Adrenal gland (tissue), 12 donors: ENCODE results near the gene SPNS2. TPM values are rescaled to one million over a fixed set of nuclear protein-coding genes. Genes with fewer than 3 reads are reported as not detected.

Experiments
- DNase-seq, 7 donors: peaks; one replicate each; pipeline ENCODE4 v3.0.0-alpha.2; 2019 to 2020
- H3K27ac ChIP-seq, 5 donors: fragments of 200-600 bp; sonication (generic) in 4 of 5; 1 replicate in 3 of 5; 2 replicates in 2 of 5; pipeline versions ENCODE4 v1.5.1 to v1.8.0; 2016 to 2020; ENCODE audit warnings: mild to moderate bottlenecking in 1 of 5
- H3K27me3 ChIP-seq: fragments of 200-600 bp; 2 replicates; pipeline ENCODE4 v1.8.0; 2021
- H3K36me3 ChIP-seq, 2 donors: fragments of 200-600 bp; replicated peaks in 1 of 2; 1 replicate in 1 of 2; 2 replicates in 1 of 2; pipeline versions ENCODE4 v1.5.1 to v1.8.0; 2018 to 2022
- H3K4me1 ChIP-seq, 2 donors: fragments of 200-600 bp; replicated peaks in 1 of 2; 1 replicate in 1 of 2; 2 replicates in 1 of 2; pipeline versions ENCODE4 v1.5.1 to v1.8.0; 2018 to 2021
- H3K4me3 ChIP-seq, 4 donors: fragments of 200-600 bp; sonication (generic) in 3 of 4; one replicate each; pipeline ENCODE4 v1.5.1; 2016 to 2018
- H3K9me3 ChIP-seq, 3 donors: fragments of 200-600 bp; sonication (generic) in 1 of 3; replicated peaks in 1 of 3; 1 replicate in 2 of 3; 2 replicates in 1 of 3; pipeline versions ENCODE4 v1.5.1 to v1.8.0; 2016 to 2021
- CTCF ChIP-seq, 6 experiments: fragments of 450-650 bp in 4 of 6; fragments of 200-600 bp in 2 of 6; sonication (generic) in 1 of 6; IDR thresholded peaks; 1 replicate in 5 of 6; 2 replicates in 1 of 6; pipeline versions ENCODE4 v1.5.1 to v1.8.0; 2016 to 2021; ENCODE audit warnings: antibody characterized with exemption in 6 of 6, mild to moderate bottlenecking in 2 of 6, moderate library complexity in 1 of 6
- POLR2A ChIP-seq, 2 donors: fragments of 450-650 bp; IDR thresholded peaks; one replicate each; pipeline ENCODE4 v1.6.1; 2017; ENCODE audit warnings: antibody characterized with exemption in 2 of 2, mild to moderate bottlenecking in 2 of 2, moderate library complexity in 1 of 2
- WGBS, 4 donors: extraction: QIAGEN DNeasy Blood & Tissue Kit in 2 of 4; methylation state at CpG; one replicate each; pipeline versions ENCODE4 v1.1.5 to v1.1.7; 2013 to 2017; 5-methylcytosine and 5-hydroxymethylcytosine counted together
- intact Hi-C, 2 donors: fragments of 100-400 bp; cut with DNase I; formaldehyde crosslinking; loops; one replicate each; pipeline versions ENCODE4 v1.14.1 to v1.15.0; 2022 to 2023
- polyA plus RNA-seq, 3 donors: library from polyadenylated mRNA; stranded (reverse); fragments of 200-250 nt in 2 of 3; fragments of 350-450 nt in 1 of 3; fragmentation: Illumina TruSeq in 1 of 3; extraction: RNeasy Lipid Tissue Mini Kit (QIAGEN cat#74804) in 1 of 3; gene quantifications; one replicate each; pipeline ENCODE4 v1.2.3, GENCODE V29; 2013 to 2014
- total RNA-seq, 9 donors: library from RNA; depleted of rRNA in 4 of 9; stranded (reverse); fragments of >200 nt in 4 of 9; fragments of 120-200 nt in 1 of 9; fragmentation: NEBNext Ultra II Directional in 1 of 9; extraction: Animal tissue kit (Norgen Biotek cat#: 25700) in 1 of 9; gene quantifications; one replicate each; pipeline versions ENCODE4 v1.1.0 to v1.2.4, GENCODE V29; 2013 to 2023
- donor health status: healthy with polysubstance abuse.
- donor health status: Bipolar disorder and iron deficiency.
- donor health status: DM: yes; HTN: yes; CAD: no.
- donor health status: DM: no; HTN: no; CAD: no.
- donor health status: DM: no; HTN: no; CAD: no.
- donor health status: DM: yes; HTN: yes; CAD: no.

SPNS2 gene
- total and polyA plus RNA-seq, 12 donors, result 0.90 to 25.1 (median 7.7) TPM

GRCh38 chr17:4531988-4532736 is 33.5 kb downstream of the SPNS2 start:
- H3K36me3 ChIP-seq, result no peaks in the 10 kb centered on the region
- peaks cover 10 to 22% of the 10 kb centered on the region in 2 donors for H3K4me1 ChIP-seq
- intact Hi-C loops, result no loop called here
- DNase-seq, result no peak
- no peak for TF ChIP-seq POLR2A (IDR thresholded peaks at IDR 0.05)
- peak overlapping the region in 1 of 5 donors; percentile 34 for H3K27ac ChIP-seq
- no peak overlapping the region for H3K4me3 ChIP-seq
- 87 to 94% (median 92%) methylated on average over 9 to 17 of the region's 17 CpGs for WGBS, 4 donors
- no peaks in the 10 kb centered on the region for H3K9me3 ChIP-seq
- no peaks in the 10 kb centered on the region for H3K27me3 ChIP-seq

GRCh38 chr17:4532860-4533522 is 34.3 kb downstream of the SPNS2 start:
- H3K36me3 ChIP-seq, result no peaks in the 10 kb centered on the region
- WGBS, 4 donors, result 85 to 94% (median 88%) methylated on average over 22 to 33 of the region's 33 CpGs
- no peaks in the 10 kb centered on the region for H3K9me3 ChIP-seq
- intact Hi-C loops, result no loop called here
- no peaks in the 10 kb centered on the region for H3K27me3 ChIP-seq
- H3K4me3 ChIP-seq, result no peak overlapping the region
- H3K4me1 ChIP-seq, result peaks cover 10 to 30% of the 10 kb centered on the region in 2 donors
- no peak overlapping the region for H3K27ac ChIP-seq
- TF ChIP-seq POLR2A (IDR thresholded peaks at IDR 0.05), result no peak
- no peak for TF ChIP-seq CTCF (IDR thresholded peaks at IDR 0.05)
- DNase-seq, result no peak

- Histone ChIP-seq H3K36me3 (peaks cover 0 to 4% of the 10 kb centered on the region in 2 donors), H3K4me1 (peaks cover 10 to 32% of the 10 kb centered on the region in 2 donors), H3K9me3 (no peaks in the 10 kb centered on the region), H3K27me3 (no peaks in the 10 kb centered on the region), H3K4me3 (no peak overlapping the region), H3K27ac (peak overlapping the region in 1 of 5 donors; percentile 61)
- DNase-seq, result no peak
- TF ChIP-seq POLR2A (IDR thresholded peaks at IDR 0.05) (no peak), CTCF (IDR thresholded peaks at IDR 0.05) (no peak)
- intact Hi-C loops, result no loop called here
- WGBS, 4 donors, result 46 to 64% (median 55%) methylated on average over 6 to 23 of the region's 23 CpGs
Observed at GRCh38 chr17:4533523-4534504, 35.1 kb downstream of the SPNS2 start.

GRCh38 chr17:4534515-4534914 is 35.8 kb downstream of the SPNS2 start:
- H3K4me3 ChIP-seq, result no peak overlapping the region
- H3K9me3 ChIP-seq, result no peaks in the 10 kb centered on the region
- no peak for DNase-seq
- TF ChIP-seq CTCF (IDR thresholded peaks at IDR 0.05) (no peak), POLR2A (IDR thresholded peaks at IDR 0.05) (no peak)
- peak overlapping the region in 1 of 5 donors; percentile 61 for H3K27ac ChIP-seq
- H3K27me3 ChIP-seq, result no peaks in the 10 kb centered on the region
- 53 to 76% (median 69%) methylated on average over 3 to 17 of the region's 17 CpGs for WGBS, 4 donors
- peaks cover 0 to 11% of the 10 kb centered on the region in 2 donors for H3K36me3 ChIP-seq
- H3K4me1 ChIP-seq, result peaks cover 10 to 32% of the 10 kb centered on the region in 2 donors
- intact Hi-C loops, result no loop called here
